CD4-positive, alpha-beta T cell treated with Interleukin-1 beta for 1 hour (primary cell): ENCODE results near the gene PPARD.
"Not testable (repeated sequence)": the region's sequence is repeated elsewhere in the genome, so short reads cannot be mapped to it uniquely, and the experiment has no call there.

Source experiments
- DNase-seq, 2 donors: peaks; one replicate each; pipeline ENCODE4 v3.0.0-alpha.2; 2020 to 2022

PPARD gene

GRCh38 chr6:35415065-35415891 lies 72.9 kb downstream of the PPARD start:
- peak; percentile 12 to 46 for DNase-seq

- no peak for DNase-seq
Measured at GRCh38 chr6:35417979-35418661, 75.8 kb downstream of the PPARD start.

GRCh38 chr6:35419417-35419816 lies 77.1 kb downstream of the PPARD start:
- DNase-seq, result no peak

- DNase-seq, result no peak
Measured at GRCh38 chr6:35419961-35420360, 77.6 kb downstream of the PPARD start.

- no peak for DNase-seq
Measured at GRCh38 chr6:35425284-35425683, 82.9 kb downstream of the PPARD start.

- no peak for DNase-seq
Measured at GRCh38 chr6:35426074-35426473, 83.7 kb downstream of the PPARD start.

- DNase-seq, result no peak
Measured at GRCh38 chr6:35427435-35427834, 85.1 kb downstream of the PPARD start.

- DNase-seq, result no peak
Measured at GRCh38 chr6:35427851-35428321, 85.5 kb downstream of the PPARD start.

- DNase-seq, result no peak
Measured at GRCh38 chr6:35428421-35429149, 86.2 kb downstream of the PPARD start.

GRCh38 chr6:35429463-35429862 lies 87.1 kb downstream of the PPARD start:
- DNase-seq, result no peak

GRCh38 chr6:35432291-35432690 lies 89.9 kb downstream of the PPARD start:
- DNase-seq, result no peak

- DNase-seq, result not testable (repeated sequence)
Measured at GRCh38 chr6:35432702-35433101, 90.3 kb downstream of the PPARD start.

- DNase-seq, result no peak
Measured at GRCh38 chr6:35435074-35435837, 92.9 kb downstream of the PPARD start.

- DNase-seq, result no peak
Measured at GRCh38 chr6:35436071-35436857, 93.9 kb downstream of the PPARD start.

- not testable (repeated sequence) for DNase-seq
Measured at GRCh38 chr6:35438378-35439065, 96.2 kb downstream of the PPARD start.

GRCh38 chr6:35439308-35439707 lies 97.0 kb downstream of the PPARD start:
- DNase-seq, result no peak

- no peak for DNase-seq
Measured at GRCh38 chr6:35441205-35441604, 98.8 kb downstream of the PPARD start.

- DNase-seq, result no peak
Measured at GRCh38 chr6:35441642-35442041, 99.3 kb downstream of the PPARD start.

- DNase-seq, result no peak
Measured at GRCh38 chr6:35442693-35443092, 100.3 kb downstream of the PPARD start.

GRCh38 chr6:35443341-35444030 lies 101.1 kb downstream of the PPARD start:
- no peak for DNase-seq

- no peak for DNase-seq
Measured at GRCh38 chr6:35445691-35446090, 103.3 kb downstream of the PPARD start.
